Caco-2 (cell line): ENCODE data around the gene NAALADL2. TPM values are rescaled to one million over a fixed set of nuclear protein-coding genes. Genes with fewer than 3 reads are reported as not detected.

Experiments
- BruUV-seq: library from RNA; stranded (reverse); fragments of 400-500 nt; replicated peaks from 2 replicates; lab custom pipeline; 2021; lab: Mats Ljungman, UMichigan
- CTCF ChIA-PET: fragments of 300-600 bp; sonication (Branson Sonifier 250); formaldehyde crosslinking; loops from one replicate; lab custom pipeline; 2022; ENCODE audit warnings: antibody characterized with exemption; lab: Charles Lee
- POLR2A ChIA-PET: fragments of 300-600 bp; sonication (Branson Sonifier 250); formaldehyde crosslinking; loops from one replicate; lab custom pipeline; 2022; ENCODE audit warnings: antibody characterized with exemption; lab: Charles Lee
- DNase-seq, 2 experiments: peaks; one replicate each; pipeline versions ENCODE4 v3.0.0 to v3.0.0-alpha.2; 2020 to 2022
- H3K27me3 ChIP-seq: replicated peaks from 2 replicates; pipeline ENCODE4 v1.6.0; 2011; ENCODE audit warnings: low read length; ENCODE audit not compliant: control insufficient read depth, insufficient read depth
- H3K36me3 ChIP-seq: 2 replicates; pipeline ENCODE4 v1.5.1; 2011; ENCODE audit warnings: low read length; ENCODE audit not compliant: control insufficient read depth, insufficient read depth
- H3K4me1 ChIP-seq: fragments of 250-450 bp; sonication (Bioruptor Pico); 2 replicates; pipeline ENCODE4 v1.5.1; 2020; ENCODE audit warnings: mild to moderate bottlenecking
- H3K4me3 ChIP-seq: 2 replicates; pipeline ENCODE4 v1.5.1; 2011; ENCODE audit warnings: low read depth, mild to moderate bottlenecking, control low read depth, low read length
- H3K9me3 ChIP-seq: fragments of 250-450 bp; sonication (Bioruptor Pico); 2 replicates; pipeline ENCODE4 v1.5.1; 2020; ENCODE audit warnings: mild to moderate bottlenecking, moderate library complexity
- H3K27ac Mint-ChIP-seq: one replicate; pipeline ENCODE4 v1.8.0; 2022; ENCODE audit warnings: mixed read lengths; ENCODE audit not compliant: unreplicated experiment
- H3K27me3 Mint-ChIP-seq: one replicate; pipeline ENCODE4 v1.8.0; 2022; ENCODE audit warnings: mixed read lengths; ENCODE audit not compliant: insufficient read depth, unreplicated experiment
- H3K36me3 Mint-ChIP-seq: one replicate; pipeline ENCODE4 v1.8.0; 2022; ENCODE audit warnings: mild to moderate bottlenecking, mixed read lengths; ENCODE audit not compliant: insufficient read depth, unreplicated experiment
- H3K4me1 Mint-ChIP-seq: one replicate; pipeline ENCODE4 v1.8.0; 2022; ENCODE audit warnings: low read depth, mixed read lengths; ENCODE audit not compliant: unreplicated experiment
- H3K4me3 Mint-ChIP-seq: one replicate; pipeline ENCODE4 v1.8.0; 2022; ENCODE audit warnings: mild to moderate bottlenecking, moderate library complexity, mixed read lengths; ENCODE audit not compliant: unreplicated experiment
- H3K9me3 Mint-ChIP-seq: one replicate; pipeline ENCODE4 v1.8.0; 2022; ENCODE audit warnings: mixed read lengths; ENCODE audit not compliant: unreplicated experiment
- CTCF ChIP-seq, 2 experiments: fragments of 200-600 bp in 1 of 2; IDR thresholded peaks; 1 replicate in 1 of 2; 2 replicates in 1 of 2; pipeline versions ENCODE4 v1.5.1 to v1.8.0; 2011 to 2022; ENCODE audit warnings: antibody characterized with exemption in 1 of 2, control low read depth in 1 of 2, inconsistent platforms in 1 of 2, low read depth in 1 of 2, low read length in 1 of 2, mild to moderate bottlenecking in 1 of 2, moderate library complexity in 1 of 2; ENCODE audit not compliant: insufficient read depth in 1 of 2, severe bottlenecking in 1 of 2, unreplicated experiment in 1 of 2
- intact Hi-C: fragments of 100-400 bp; cut with micrococcal nuclease; formaldehyde crosslinking; loops from one replicate; pipeline ENCODE4 v1.10.0; 2022; ENCODE audit not compliant: unreplicated experiment
- total RNA-seq: library from RNA; stranded (reverse); gene quantifications from 2 replicates; pipeline ENCODE4 v1.2.3, GENCODE V29; 2022

The NAALADL2 gene
- total RNA-seq, 1 experiment from 2014 or later: 4.4 TPM

- ChIA-PET CTCF (no interaction called here), POLR2A (no interaction called here)
- Histone ChIP-seq H3K27me3 (no peaks in the 10 kb centered on the region), H3K36me3 (no peaks in the 10 kb centered on the region), H3K9me3 (no peaks in the 10 kb centered on the region), H3K4me3 (no peak overlapping the region), H3K4me1 (no peaks in the 10 kb centered on the region)
- no peak overlapping the region for H3K4me3 Mint-ChIP-seq
- peaks cover 8% of the 10 kb centered on the region for H3K4me1 Mint-ChIP-seq
- no peaks in the 10 kb centered on the region for H3K36me3 Mint-ChIP-seq
- H3K27ac Mint-ChIP-seq: no peak overlapping the region
- no peaks in the 10 kb centered on the region for H3K9me3 Mint-ChIP-seq
- no TSS peak for BruUV-seq
- intact Hi-C loops: no loop called here
- no peak for TF ChIP-seq CTCF (IDR thresholded peaks at IDR 0.05; ENCODE audit: insufficient read depth in 1 of 2, low read depth in 1 of 2, low read length in 1 of 2, severe bottlenecking in 1 of 2, unreplicated experiment in 1 of 2)
- DNase-seq: no peak
- H3K27me3 Mint-ChIP-seq: peaks cover 2% of the 10 kb centered on the region
Observed at GRCh38 chr3:175702956-175703355, 843.8 kb downstream of the NAALADL2 start.

- Mint-ChIP-seq H3K36me3 (no peaks in the 10 kb centered on the region), H3K27me3 (peaks cover 2% of the 10 kb centered on the region)
Observed at GRCh38 chr3:175704366-175705055, 845.4 kb downstream of the NAALADL2 start.

GRCh38 chr3:175713268-175713667, 854.1 kb downstream of the NAALADL2 start:
- Histone ChIP-seq H3K4me1 (no peaks in the 10 kb centered on the region), H3K9me3 (no peaks in the 10 kb centered on the region), H3K36me3 (no peaks in the 10 kb centered on the region), H3K4me3 (no peak overlapping the region), H3K27me3 (no peaks in the 10 kb centered on the region)
- CTCF ChIA-PET: no interaction called here
- BruUV-seq: no TSS peak
- no peaks in the 10 kb centered on the region for H3K9me3 Mint-ChIP-seq
- POLR2A ChIA-PET: no interaction called here
- H3K4me3 Mint-ChIP-seq: no peak overlapping the region
- H3K36me3 Mint-ChIP-seq: no peaks in the 10 kb centered on the region
- DNase-seq: no peak
- H3K27me3 Mint-ChIP-seq: no peaks in the 10 kb centered on the region
- TF ChIP-seq CTCF (IDR thresholded peaks at IDR 0.05; ENCODE audit: insufficient read depth in 1 of 2, low read depth in 1 of 2, low read length in 1 of 2, severe bottlenecking in 1 of 2, unreplicated experiment in 1 of 2): no peak
- intact Hi-C loops: no loop called here
- no peak overlapping the region for H3K27ac Mint-ChIP-seq
- H3K4me1 Mint-ChIP-seq: no peaks in the 10 kb centered on the region

More at GRCh38 chr3:175704366-175705055, 845.4 kb downstream of the NAALADL2 start:
- ChIA-PET POLR2A (no interaction called here), CTCF (no interaction called here)
- H3K4me3 ChIP-seq: no peak overlapping the region
- no peaks in the 10 kb centered on the region for H3K4me1 ChIP-seq
- no peak for DNase-seq
- BruUV-seq: no TSS peak
- Mint-ChIP-seq H3K9me3 (no peaks in the 10 kb centered on the region), H3K27ac (no peak overlapping the region), H3K4me1 (peaks cover 8% of the 10 kb centered on the region), H3K4me3 (no peak overlapping the region)
- no peaks in the 10 kb centered on the region for H3K36me3 ChIP-seq
- no peaks in the 10 kb centered on the region for H3K27me3 ChIP-seq
- no peaks in the 10 kb centered on the region for H3K9me3 ChIP-seq
- no peak for TF ChIP-seq CTCF (IDR thresholded peaks at IDR 0.05; ENCODE audit: insufficient read depth in 1 of 2, low read depth in 1 of 2, low read length in 1 of 2, severe bottlenecking in 1 of 2, unreplicated experiment in 1 of 2)
- intact Hi-C loops: no loop called here
